Activated CD8-positive, alpha-beta memory T cell treated with anti-CD3 and anti-CD28 coated beads, Interleukin-2, amount 50 U/mL, for 48 hours (primary cell): ENCODE results near the gene NMNAT3.
"Not testable (repeated sequence)": the region's sequence is repeated elsewhere in the genome, so short reads cannot be mapped to it uniquely, and the experiment has no call there.

Experiments used
- DNase-seq: peaks from one replicate; pipeline ENCODE4 v3.0.0-alpha.2; 2020

NMNAT3 gene

GRCh38 chr3:139633511-139633910 is 44.3 kb downstream of the NMNAT3 start:
- no peak for DNase-seq

- no peak for DNase-seq
These were observed 47.2 kb downstream of the NMNAT3 start for GRCh38 chr3:139630542-139630941.

- no peak for DNase-seq
These were observed 48.7 kb downstream of the NMNAT3 start for GRCh38 chr3:139629033-139629432.

GRCh38 chr3:139627759-139628158 is 50.0 kb downstream of the NMNAT3 start:
- no peak for DNase-seq

GRCh38 chr3:139620438-139620837 is 57.3 kb downstream of the NMNAT3 start:
- no peak for DNase-seq

GRCh38 chr3:139619484-139619883 is 58.3 kb downstream of the NMNAT3 start:
- no peak for DNase-seq

GRCh38 chr3:139617672-139618268 is 60.0 kb downstream of the NMNAT3 start:
- no peak for DNase-seq

GRCh38 chr3:139611528-139611927 is 66.2 kb downstream of the NMNAT3 start:
- DNase-seq, result no peak

- no peak for DNase-seq
These were observed 66.9 kb downstream of the NMNAT3 start for GRCh38 chr3:139610886-139611285.

GRCh38 chr3:139608924-139609323 is 68.8 kb downstream of the NMNAT3 start:
- DNase-seq, result no peak

GRCh38 chr3:139608108-139608380 is 69.7 kb downstream of the NMNAT3 start:
- no peak for DNase-seq

GRCh38 chr3:139607257-139608107 is 70.3 kb downstream of the NMNAT3 start:
- DNase-seq, result no peak

- DNase-seq, result no peak
These were observed 75.8 kb downstream of the NMNAT3 start for GRCh38 chr3:139602003-139602402.

- DNase-seq, result no peak
These were observed 76.4 kb downstream of the NMNAT3 start for GRCh38 chr3:139601191-139601961.

- no peak for DNase-seq
These were observed 79.8 kb downstream of the NMNAT3 start for GRCh38 chr3:139597947-139598346.

- not testable (repeated sequence) for DNase-seq
These were observed 86.6 kb downstream of the NMNAT3 start for GRCh38 chr3:139591186-139591585.

- DNase-seq, result no peak
These were observed 89.3 kb downstream of the NMNAT3 start for GRCh38 chr3:139588450-139588849.

GRCh38 chr3:139587797-139588196 is 90.0 kb downstream of the NMNAT3 start:
- no peak for DNase-seq

GRCh38 chr3:139586420-139587017 is 91.3 kb downstream of the NMNAT3 start:
- DNase-seq, result no peak

GRCh38 chr3:139585820-139586219 is 92.0 kb downstream of the NMNAT3 start:
- no peak for DNase-seq

GRCh38 chr3:139583651-139584050 is 94.1 kb downstream of the NMNAT3 start:
- DNase-seq, result not testable (repeated sequence)

- no peak for DNase-seq
These were observed 99.0 kb downstream of the NMNAT3 start for GRCh38 chr3:139578783-139579182.

- DNase-seq, result no peak
These were observed 99.9 kb downstream of the NMNAT3 start for GRCh38 chr3:139577909-139578308.

- DNase-seq, result no peak
These were observed 100.4 kb downstream of the NMNAT3 start for GRCh38 chr3:139577346-139577745.
